NCI-H2196 treated with DMSO at 0.1 percent for 48 hours (cell line): ENCODE results near the gene SUCLA2.
"Not testable (repeated sequence)": the region's sequence is repeated elsewhere in the genome, so short reads cannot be mapped to it uniquely, and the experiment has no call there.

Experiments
- DNase-seq: peaks from one replicate; lab custom pipeline; 2025; ENCODE audit not compliant: unreplicated experiment; lab: John Stamatoyannopoulos, UW

Gene SUCLA2

DNA sequence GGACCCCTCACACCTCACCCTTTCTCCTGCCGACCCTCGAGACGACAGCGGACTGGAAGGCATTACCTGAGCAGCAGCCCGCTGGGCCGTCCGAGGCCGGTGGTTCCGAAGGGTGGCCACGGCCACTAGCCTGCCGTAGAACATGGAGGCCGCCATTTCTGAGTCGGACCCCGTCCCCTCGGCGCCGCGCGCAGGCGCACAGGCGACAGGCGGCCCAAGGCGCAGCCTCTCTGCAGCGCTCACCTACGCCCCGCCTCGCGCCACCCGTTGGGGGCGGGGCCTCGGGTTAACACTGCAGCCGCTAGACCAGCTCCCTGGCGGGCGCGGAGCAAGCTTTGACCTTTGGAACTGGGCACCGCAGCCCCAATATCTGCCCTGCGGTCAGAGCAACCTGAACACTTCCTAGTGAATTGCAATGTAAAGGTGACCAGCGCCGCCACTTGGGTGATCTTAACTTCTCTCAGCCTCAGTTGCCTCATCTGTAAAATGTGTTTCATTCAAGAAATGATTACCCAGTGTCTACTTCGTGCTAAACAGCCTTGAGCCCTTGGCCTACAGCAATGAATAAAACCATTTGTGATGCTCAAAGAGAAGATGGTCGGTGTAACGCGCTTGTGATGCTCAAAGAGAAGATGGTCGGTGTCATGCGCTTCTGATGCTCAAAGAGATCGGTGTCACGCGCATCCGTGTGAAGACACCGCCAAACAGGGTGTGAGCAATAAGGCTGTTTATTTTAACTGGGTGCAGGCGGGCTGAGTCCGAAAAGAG, at the start of gene SUCLA2:
SUCLA2 (minus strand) TSS at position 160 of the 768 bp plus-strand sequence; CDS start at position 156, 4 bp downstream.
- DNase-seq, result peak; percentile 48

DNA sequence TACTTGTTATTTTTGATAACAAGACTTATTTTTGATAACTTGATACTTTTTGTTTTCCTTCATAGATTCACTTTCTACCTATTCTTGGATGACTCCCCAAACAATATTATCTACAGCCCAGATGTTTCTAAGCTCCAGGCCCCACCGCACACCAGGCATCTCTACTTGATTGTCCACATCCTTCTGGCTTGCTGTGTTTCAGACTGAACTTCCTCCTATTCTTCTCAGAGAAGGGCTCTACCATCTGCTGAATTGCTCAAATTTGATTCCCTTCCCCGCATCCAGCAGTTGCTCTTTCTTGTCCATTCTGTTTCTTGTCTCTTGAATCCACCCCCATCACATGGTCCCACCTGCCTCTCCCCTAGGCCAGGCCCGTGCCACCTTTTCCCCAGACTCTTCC, 49.5 kb upstream of the SUCLA2 start:
- no peak for DNase-seq

DNA sequence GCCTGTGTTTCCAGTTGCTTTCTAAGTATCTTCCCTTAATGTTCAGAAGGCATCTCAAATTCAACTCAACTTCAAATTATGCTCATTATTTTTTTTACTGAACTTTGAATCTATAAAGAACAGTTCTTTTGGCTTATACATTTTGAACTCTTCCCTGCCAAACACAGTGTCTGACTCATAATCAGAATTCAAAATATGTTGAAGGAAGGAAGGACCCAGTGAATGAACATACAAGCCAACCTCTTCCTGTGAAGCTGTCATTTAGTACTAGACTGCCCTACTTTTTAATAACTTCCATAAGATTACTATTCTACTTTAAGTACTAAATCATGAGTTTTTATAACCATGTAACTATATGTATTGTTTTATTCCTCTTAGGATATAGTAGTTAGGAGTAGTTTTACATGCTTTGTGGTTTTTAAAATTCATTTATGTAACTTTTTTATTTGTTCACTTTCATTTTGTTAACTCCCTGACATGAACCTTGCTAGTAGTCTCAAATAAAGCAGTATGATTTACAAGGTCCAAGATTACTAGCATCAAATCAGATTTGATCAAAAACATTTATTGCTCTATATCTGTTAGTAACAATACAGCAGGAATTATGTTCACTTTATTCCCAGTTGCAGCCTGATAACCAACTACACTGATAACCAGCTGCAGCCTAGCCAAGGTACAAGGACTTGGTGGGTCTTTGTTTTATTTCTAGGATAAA, 42.9 kb upstream of the SUCLA2 start:
- DNase-seq, result no peak

DNA sequence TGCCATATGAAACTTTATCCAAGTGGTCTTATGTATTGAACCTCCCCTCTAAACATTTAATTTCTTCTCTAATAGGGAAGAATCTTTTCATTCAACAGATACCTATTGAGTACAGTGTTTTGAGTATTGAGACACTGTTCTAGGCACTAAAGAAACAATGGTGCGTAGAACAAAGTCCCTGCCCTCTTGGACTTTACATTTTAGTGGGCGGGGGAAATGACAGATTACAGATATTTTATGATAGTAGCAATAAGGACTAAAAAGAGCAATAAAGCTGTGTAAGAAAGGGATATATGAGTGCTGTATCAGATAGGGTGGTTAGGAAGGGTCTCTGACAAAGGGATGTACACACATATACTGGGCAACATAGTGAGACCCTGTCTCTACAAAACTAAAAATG, 41.8 kb upstream of the SUCLA2 start:
- no peak for DNase-seq

DNA sequence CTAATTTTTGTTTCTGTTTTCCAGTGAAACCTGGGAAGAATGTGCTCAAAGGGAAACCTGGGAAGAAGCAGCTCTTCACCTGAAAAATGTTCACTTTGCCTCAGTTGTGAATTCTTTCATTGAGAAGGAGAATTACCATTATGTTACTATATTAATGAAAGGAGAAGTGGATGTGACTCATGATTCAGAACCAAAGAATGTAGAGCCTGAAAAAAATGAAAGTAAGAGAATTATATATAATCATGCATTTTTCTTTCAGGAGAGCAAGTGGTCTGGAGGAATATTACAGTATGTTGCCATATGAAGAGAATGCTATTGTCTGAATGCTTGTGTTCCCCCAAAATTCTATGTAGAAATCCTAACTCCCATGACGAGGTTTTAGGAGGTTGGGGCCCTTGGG, 39.8 kb upstream of the SUCLA2 start:
- no peak for DNase-seq

DNA sequence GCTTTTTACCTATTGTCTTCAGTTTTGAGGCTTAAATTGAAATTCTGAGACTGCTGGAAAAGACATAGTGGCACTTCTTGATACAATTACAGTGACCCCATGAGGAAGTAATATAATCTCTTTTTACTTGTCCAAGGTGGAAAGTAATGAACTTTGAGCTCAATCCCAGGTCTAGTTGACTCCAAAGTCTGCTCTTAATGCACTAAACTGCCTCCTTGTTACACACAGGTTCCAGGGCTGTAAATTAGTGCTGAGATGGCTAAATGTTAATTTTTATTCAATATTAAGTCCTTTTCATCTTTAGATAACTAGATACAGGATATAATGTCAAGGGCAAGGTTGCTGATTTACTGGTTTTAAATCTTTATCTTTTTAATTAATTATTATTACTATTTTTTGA, 39.0 kb upstream of the SUCLA2 start:
- DNase-seq, result no peak

DNA sequence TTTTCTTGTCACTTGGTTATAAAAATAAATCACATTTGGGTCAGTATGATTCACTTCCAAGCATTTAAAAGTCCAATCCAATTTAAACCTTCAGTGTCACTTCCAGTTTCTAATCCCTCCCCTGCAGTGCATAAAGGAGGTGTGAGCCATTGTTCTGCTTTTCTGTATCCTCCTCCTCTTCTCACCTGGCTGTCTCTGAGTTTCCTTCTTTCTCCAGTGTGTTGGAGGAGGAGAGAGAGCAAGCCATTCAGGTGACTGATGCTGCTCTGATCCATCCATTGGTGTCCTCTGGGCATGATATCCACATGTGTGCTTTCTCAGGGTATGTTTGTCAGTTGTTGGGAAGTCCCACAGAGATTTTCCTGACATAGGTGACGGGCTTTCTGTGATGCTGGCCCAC, 37.7 kb upstream of the SUCLA2 start:
- no peak for DNase-seq

DNA sequence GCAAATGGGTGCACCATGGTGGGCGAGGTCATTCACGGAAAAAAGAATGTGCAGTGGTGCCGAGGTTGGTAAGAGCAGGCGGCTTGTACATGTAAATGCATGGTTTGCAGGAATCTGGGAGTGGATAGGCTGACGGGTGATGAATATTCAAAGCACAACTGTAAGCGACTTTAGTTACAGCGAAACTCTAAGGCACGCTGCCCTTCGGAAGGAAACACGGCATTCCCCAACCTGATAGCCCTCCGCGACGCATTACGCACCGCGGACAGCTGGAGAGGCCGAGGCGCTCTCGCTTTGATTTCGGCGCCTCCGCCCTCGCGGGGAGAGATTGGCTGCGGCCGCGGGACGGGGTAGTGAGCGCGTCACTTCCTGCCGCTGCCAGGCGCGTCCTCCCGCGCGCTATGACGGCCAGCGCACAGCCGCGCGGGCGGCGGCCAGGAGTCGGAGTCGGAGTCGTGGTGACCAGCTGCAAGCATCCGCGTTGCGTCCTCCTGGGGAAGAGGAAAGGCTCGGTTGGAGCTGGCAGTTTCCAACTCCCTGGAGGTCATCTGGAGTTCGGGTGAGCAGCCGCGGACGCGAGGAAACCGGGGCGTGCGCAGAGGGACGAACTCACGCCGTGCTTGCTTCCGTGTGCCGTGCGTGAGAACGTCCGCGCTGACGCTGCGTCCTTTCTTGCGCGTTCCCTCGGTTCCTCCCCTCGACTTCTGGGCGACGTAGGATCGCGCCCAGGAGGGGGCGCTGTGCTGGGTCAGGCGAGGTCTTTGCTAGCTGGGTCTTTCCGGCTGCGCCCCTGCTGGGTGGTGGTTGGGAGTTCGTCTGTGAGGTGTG, 36.5 kb upstream of the SUCLA2 start, which contains the start of gene NUDT15:
NUDT15 (plus strand) TSS at position 381 of the 828 bp plus-strand sequence; CDS start at position 402, 21 bp downstream.
- peak; percentile 52 for DNase-seq

DNA sequence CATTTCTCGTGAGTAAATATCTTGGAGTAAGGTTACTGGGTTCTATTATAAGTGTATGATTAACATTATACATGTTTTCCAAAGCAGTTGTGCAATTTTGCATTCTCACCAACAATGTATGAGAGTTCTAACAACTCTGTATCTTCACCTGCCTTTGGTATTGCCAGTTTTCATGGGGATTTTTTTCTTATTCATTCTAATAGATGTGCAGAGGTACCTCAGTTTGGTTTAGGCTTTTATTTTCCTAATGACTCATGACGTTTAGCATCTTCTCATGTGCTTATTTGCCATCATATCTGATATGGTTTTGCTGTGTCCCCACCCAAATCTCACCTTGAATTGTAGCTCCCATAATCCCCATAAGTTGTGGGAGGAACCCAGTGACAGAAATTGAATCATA, 28.8 kb upstream of the SUCLA2 start:
- no peak for DNase-seq

DNA sequence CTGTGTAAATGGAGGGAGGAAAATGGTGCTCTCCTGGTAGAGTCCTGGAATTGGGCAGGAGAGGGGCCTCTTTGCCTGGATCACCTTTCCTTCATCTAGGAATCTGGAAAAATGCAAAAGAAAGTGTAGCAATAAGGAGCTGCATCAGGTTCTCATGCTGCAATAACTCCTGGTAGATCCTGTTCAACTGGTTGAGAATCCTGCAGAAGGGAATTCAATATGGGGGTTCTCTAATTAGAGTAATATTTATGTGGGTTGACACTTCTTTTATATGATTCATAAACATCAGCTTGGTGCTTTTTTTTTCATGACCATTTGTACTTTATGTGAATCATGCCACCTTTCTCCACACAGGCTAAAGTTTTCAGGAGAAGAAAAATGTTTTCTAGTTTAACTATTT, 27.0 kb upstream of the SUCLA2 start:
- no peak for DNase-seq

DNA sequence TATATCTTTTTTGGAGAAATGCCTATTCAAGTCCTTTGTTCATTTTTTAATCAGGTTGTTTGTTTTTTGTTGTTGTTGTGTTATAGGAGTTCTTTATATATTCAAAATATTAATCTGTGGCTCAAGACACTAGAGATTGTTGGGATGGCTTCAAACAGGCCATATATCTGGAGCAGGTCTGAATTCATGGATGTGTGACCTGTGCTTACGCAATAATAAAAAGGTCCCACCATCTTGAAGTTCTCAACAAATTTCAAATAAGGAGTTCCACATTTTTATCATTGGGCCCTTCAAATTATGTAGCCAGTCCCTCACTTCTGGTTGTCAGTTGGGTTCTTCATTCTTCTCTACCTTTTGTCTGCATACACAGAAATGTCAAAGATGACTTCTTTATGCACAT, 18.7 kb upstream of the SUCLA2 start:
- DNase-seq, result no peak

DNA sequence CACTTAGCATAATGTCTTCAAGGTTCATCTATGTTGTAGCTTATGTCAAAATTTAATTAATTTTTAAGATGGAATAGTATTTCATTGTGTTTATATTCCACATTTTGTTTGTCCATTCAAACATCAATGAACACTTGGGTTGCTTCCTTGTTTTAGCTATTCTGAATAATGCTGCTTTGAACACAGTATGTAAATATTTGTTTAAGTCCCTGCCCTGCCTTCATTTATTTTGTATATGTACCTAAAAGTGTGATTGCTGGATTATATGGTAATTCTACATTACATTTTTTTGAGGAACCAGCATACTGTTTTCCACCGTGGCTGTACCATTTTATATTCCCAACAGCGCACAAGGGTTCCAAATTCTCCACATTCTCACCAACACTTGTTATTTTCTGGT, 17.6 kb upstream of the SUCLA2 start:
- DNase-seq, result no peak

DNA sequence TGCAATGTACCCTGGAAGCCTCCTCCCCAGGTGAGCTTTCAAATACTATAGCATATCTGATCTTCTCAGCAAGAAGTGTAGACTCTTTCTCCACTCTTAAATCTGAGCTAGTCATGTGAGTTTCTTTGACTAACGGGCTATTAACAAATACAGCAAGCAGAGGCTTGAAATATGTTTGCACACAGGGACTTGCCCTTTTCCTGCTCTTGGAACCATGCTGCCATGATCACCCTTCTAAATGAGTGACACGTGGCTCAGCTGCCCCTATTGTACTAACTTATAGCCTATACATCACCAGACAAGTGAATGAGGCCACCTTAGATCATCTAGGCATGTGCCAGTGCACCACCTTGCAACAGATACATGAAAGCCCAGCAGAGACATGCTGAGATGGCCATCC, 13.3 kb upstream of the SUCLA2 start:
- DNase-seq, result no peak

DNA sequence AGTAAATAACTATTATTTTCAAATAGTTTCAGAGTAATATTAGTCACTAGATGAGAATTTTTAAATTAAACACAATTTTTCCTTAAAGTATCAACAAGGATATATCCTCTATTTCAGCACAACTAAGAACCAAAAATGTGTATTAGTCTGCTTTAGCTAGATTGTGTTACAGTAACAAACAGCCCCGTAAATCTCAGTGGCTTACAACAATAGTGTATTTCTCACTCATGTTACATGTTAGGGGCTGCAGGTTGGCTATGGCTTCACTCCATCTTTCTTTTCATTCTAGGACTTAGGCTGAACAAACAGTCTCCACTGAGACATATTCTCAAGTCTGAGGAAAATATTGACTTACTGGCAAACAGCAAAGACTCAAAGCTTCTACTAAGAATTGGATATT, 11.6 kb upstream of the SUCLA2 start:
- no peak for DNase-seq

DNA sequence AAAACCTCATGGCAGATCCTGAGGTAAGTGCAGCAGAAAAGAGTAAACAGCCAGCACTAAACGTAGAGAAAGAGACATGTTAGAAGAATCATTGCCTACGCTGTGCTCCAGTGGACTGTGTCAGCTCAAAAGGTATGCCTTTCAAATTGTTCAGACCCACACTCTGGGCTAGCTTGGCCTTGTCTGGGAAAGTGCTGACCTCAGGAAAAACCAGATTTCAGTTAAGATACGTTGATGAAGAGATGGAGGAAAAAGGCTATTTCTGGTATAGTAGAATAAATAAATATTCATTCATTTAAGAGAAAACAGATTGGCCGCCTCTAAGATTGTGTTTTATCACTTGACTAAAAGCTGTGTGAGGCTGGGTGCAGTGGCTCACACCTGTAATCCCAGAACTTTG, 9.6 kb upstream of the SUCLA2 start:
- no peak for DNase-seq

DNA sequence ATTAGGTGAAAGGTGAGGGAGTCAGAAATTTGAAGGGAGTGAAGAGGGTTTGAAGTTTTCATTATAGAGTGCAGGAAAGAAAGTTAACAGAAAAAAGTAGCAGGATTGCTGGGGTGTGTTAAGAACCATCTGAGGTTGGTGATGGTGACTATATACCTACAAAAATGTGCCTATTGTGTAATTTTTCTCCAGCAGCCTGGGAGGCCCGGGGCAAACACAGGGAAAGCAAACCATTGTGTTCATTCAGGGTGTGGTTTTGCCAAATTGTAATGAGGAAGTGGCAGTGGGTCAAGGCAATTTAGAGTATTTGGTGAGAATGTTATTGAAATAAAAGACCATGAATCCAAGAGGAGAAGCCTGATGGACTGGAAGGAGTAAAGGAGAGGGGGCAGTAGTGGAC, 8.2 kb upstream of the SUCLA2 start:
- DNase-seq, result no peak

DNA sequence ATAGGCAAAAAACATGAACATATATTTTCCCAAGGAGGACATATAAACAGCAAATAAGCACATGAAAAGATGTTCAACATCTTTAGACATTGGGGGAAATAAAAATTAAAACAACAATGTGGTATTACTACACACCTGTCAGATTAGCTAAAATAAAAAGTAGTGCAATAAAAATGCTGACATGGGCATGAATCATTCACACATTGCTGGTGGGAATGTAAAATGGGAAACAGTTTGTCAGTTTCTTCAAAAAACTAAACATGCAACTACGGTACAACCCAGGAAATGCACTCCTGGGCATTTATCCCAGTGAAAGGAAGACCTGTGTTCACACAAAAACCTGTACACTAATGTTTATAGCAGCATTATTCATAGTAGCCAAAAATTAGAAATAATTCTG, 5.3 kb upstream of the SUCLA2 start:
- no peak for DNase-seq

DNA sequence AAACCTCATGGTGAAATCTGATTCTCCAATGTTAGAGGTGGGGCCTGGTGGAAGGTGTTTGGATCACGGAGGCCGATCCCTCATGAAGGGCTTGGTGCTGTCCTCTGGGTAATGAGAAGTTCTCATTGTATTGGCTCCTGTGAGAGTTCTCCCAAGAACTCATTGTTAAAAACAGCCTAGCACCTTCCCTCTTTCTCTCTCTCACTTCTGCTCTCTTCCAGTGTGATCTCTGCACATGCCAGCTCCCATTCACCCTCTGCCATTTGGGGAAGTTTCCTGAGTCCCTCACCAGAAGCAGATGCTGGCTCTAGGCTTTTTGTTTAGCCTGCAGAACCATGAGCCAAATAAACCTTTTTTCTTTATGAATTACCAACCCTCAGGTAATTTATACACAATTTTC, 3.1 kb upstream of the SUCLA2 start:
- no peak for DNase-seq

DNA sequence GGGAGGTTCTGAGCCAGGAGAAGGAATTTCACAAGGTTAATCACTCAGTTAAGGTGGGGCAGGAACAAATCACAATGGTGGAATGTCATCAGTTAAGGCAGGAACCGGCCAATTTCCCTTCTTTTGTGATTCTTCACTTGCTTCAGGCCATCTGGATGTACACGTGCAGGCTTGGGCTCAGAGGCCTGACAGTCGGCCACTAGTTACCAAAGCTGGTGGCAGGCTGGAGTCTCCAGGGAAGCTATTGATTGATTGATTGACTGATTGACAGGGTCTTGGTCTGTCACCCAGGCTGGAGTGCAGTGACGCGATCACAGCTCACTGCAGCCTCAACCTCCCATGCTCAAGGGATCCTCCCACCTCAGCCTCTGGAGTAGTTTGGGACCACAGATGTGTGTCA, 926 bp upstream of the SUCLA2 start:
- not testable (repeated sequence) for DNase-seq

DNA sequence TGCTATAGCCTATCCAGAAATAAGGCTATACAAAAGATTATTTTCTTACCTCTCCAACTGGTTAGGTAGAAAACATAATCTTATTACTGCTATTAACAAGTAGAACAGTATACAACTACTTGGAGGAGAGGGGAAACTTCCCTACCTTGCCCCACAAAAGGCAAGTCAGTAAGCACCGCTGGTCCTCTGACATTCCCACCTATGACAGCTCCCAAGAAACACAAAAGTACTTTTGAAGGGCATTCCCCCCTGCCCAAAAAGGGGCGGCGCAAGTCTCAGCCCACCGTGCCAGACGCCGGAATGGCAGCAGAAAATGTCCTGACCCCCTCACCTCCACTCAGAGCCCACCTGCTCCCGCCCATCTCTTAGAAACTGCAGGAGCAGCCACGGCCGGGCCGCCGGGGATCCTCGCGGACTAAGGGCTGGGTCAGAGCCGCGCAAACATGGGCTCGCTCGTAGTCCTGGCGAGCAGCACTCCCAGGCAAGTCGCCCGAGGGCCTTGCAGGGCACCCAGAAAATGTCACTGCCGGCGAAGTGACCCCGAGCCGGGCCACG, 437 bp downstream of the SUCLA2 start:
- no peak for DNase-seq

DNA sequence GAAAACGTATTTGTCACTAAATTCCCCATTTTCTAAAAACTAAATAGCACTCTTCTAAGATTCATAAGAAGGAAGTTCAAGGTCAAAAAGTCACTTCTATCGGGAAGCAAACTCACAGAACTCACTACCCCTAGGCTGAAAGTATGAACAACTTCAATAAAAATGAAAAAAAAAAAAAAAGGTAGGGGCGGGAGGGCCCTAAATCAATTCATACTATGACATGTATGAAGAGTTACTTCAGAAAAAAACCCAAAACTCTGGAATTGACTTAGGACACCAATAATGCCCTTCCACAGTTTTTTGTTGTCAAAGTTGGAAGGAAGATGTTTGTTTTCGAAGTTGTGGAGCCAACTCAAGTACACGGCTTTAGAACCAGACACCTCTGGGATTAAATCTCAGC, 1.1 kb downstream of the SUCLA2 start:
- no peak for DNase-seq
